C4-2B (cell line): Measurements from ENCODE around the gene AP3B2.

Experiments used
- CTCF ChIP-seq: fragments of 450-650 bp; conservative IDR thresholded peaks from 2 replicates; pipeline ENCODE4 v1.5.1; 2017; ENCODE audit warnings: mild to moderate bottlenecking
- ZFX ChIP-seq: fragments of 450-650 bp; IDR thresholded peaks from 2 replicates; pipeline ENCODE4 v1.6.1; 2017

- TF ChIP-seq CTCF: no peak
- no peak for TF ChIP-seq ZFX
These were observed 2.4 kb upstream of the AP3B2 start for GRCh38 chr15:82712036-82712435.
